DND-41 (cell line): ENCODE results near the gene BCL3.

Experiments used
- ATAC-seq: fragments of 200-7000 bp; cut with Tn5 transposase; 3 replicates; pipeline ENCODE4 v1.9.1; 2021; ENCODE audit warnings: low read depth; ENCODE audit not compliant: insufficient read depth
- DNase-seq: peaks from one replicate; pipeline ENCODE4 v3.0.0-alpha.2; 2020
- H2AFZ ChIP-seq: 2 replicates; pipeline ENCODE4 v1.6.0; 2012; ENCODE audit warnings: low read depth, low read length
- H3K27ac ChIP-seq: 2 replicates; pipeline ENCODE4 v1.5.1; 2012; ENCODE audit warnings: low read length, inconsistent platforms
- H3K27me3 ChIP-seq: fragments of 200-600 bp; sonication (generic); 2 replicates; pipeline ENCODE4 v1.6.0; 2012; ENCODE audit warnings: low read length, mild to moderate bottlenecking, inconsistent platforms; ENCODE audit not compliant: insufficient read depth, poor library complexity
- H3K36me3 ChIP-seq: 2 replicates; pipeline ENCODE4 v1.5.1; 2012; ENCODE audit warnings: low read length, inconsistent platforms; ENCODE audit not compliant: insufficient read depth
- H3K4me1 ChIP-seq: 2 replicates; pipeline ENCODE4 v1.5.1; 2012; ENCODE audit warnings: mild to moderate bottlenecking, low read length; ENCODE audit not compliant: insufficient read depth
- H3K4me2 ChIP-seq: 2 replicates; pipeline ENCODE4 v1.6.0; 2012; ENCODE audit warnings: mild to moderate bottlenecking, moderate library complexity, low read length, inconsistent platforms; ENCODE audit not compliant: insufficient read depth
- H3K4me3 ChIP-seq, 2 experiments: fragments of 200-600 bp in 1 of 2; shearing (Covaris generic) in 1 of 2; 2 replicates each; pipeline ENCODE4 v1.5.1; 2012 to 2016; ENCODE audit warnings: inconsistent platforms in 2 of 2, low read length in 2 of 2, mild to moderate bottlenecking in 2 of 2, low read depth in 1 of 2, moderate library complexity in 1 of 2
- H3K79me2 ChIP-seq: 2 replicates; pipeline ENCODE4 v1.6.0; 2012; ENCODE audit warnings: low read length, inconsistent platforms; ENCODE audit not compliant: insufficient read depth
- H3K9ac ChIP-seq: 2 replicates; pipeline ENCODE4 v1.6.0; 2012; ENCODE audit warnings: low read depth, mild to moderate bottlenecking, inconsistent platforms, low read length, moderate library complexity
- H3K9me3 ChIP-seq: 2 replicates; pipeline ENCODE4 v1.5.1; 2012; ENCODE audit warnings: low read length, moderate library complexity, mild to moderate bottlenecking, inconsistent platforms; ENCODE audit not compliant: insufficient read depth, severe bottlenecking
- H4K20me1 ChIP-seq: 2 replicates; pipeline ENCODE4 v1.6.0; 2012; ENCODE audit warnings: low read length; ENCODE audit not compliant: insufficient read depth
- CTCF ChIP-seq: IDR thresholded peaks from 2 replicates; pipeline ENCODE4 v1.5.1; 2012; ENCODE audit warnings: borderline replicate concordance, low read length, moderate library complexity, mild to moderate bottlenecking; ENCODE audit not compliant: poor library complexity, severe bottlenecking; ENCODE audit errors: extremely low read depth
- EZH2 ChIP-seq: IDR thresholded peaks from 3 replicates; pipeline ENCODE4 v1.6.1; 2012; ENCODE audit warnings: borderline replicate concordance, low read depth, mild to moderate bottlenecking, moderate library complexity, low read length, inconsistent platforms; ENCODE audit not compliant: severe bottlenecking

Gene BCL3

DNA sequence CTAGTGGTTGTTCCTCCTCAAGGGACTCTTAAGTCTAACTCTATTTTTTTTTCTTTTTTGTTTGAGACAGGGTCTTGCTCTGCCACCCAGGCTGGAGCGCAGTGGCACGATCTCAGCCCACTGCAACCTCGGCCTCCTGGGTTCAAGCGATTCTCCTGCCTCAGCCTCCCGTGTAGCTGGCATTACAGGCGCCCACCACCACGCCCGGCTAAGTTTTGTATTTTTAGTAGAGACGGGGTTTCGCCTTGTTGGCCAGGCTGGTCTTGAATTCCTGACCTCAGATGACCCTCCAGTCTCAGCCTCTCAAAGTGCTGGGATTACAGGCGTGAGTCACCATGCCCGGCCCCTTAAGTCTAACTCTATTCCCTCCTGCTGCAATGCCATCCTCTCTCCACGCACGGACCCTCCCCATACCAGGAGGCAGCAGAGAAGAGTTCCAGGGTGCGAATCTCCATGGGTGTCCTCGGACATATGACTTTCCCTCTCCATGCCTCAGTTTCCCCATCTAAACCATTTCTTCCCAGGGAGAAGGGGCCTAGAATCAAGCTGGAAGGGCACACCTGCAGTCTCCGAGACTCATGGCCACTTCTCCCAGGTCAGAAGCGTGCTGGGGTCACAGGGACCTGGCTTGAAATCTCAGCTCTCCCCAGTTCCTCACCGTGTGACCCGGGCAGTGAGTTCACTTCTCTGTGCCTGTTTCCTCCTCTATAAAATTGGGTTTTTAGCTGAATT, 6.0 kb upstream of the BCL3 start:
- Histone ChIP-seq H3K36me3 (no peaks in the 10 kb centered on the region), H3K9ac (no peak overlapping the region), H3K4me1 (peaks cover 6% of the 10 kb centered on the region), H3K4me2 (no peak overlapping the region), H3K27ac (no peak overlapping the region), H3K79me2 (no peaks in the 10 kb centered on the region), H4K20me1 (peaks cover 7% of the 10 kb centered on the region), H3K9me3 (no peaks in the 10 kb centered on the region), H2AFZ (no peak overlapping the region), H3K4me3 (no peak overlapping the region), H3K27me3 (peaks cover 12% of the 10 kb centered on the region)
- no peak for ATAC-seq
- no peak for TF ChIP-seq CTCF
- no peak for TF ChIP-seq EZH2
- DNase-seq, result no peak

DNA sequence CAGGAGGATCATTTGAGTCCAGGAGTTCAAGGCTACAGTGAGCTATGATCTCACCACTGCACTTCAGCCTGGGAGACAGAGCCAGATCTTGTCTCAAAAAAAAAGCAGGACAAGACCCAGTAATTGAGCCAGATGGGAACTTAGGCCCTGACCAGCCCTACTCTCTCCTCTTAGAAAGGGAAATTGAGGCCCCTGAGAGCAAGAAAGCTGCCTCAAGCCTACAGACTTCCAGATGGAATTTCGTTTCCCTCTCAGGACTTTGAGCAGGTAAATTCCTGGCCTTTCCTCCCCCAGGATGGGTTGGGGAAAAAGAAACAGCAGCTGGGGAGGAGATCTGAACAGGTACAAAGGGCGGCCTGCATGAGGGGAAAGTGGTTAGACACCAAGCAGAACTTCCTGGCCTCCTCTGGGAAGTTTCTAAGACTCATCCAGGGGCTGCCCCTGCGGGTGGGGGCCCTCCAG, 3.6 kb upstream of the BCL3 start:
- Histone ChIP-seq H3K9ac (no peak overlapping the region), H3K27me3 (peaks cover 19% of the 10 kb centered on the region), H3K4me2 (no peak overlapping the region), H3K9me3 (no peaks in the 10 kb centered on the region), H3K4me1 (peaks cover 13% of the 10 kb centered on the region), H4K20me1 (peaks cover 11% of the 10 kb centered on the region), H3K4me3 (no peak overlapping the region), H3K79me2 (no peaks in the 10 kb centered on the region), H2AFZ (no peak overlapping the region), H3K36me3 (no peaks in the 10 kb centered on the region), H3K27ac (no peak overlapping the region)
- ATAC-seq (no peak), DNase-seq (no peak)
- TF ChIP-seq EZH2 (no peak), CTCF (no peak)

- no peak overlapping the region for H3K27ac ChIP-seq
- no peak overlapping the region for H3K9ac ChIP-seq
Observed at GRCh38 chr19:44745341-44745831, 3.1 kb upstream of the BCL3 start.

More at GRCh38 chr19:44745341-44745831, 3.1 kb upstream of the BCL3 start:
- TF ChIP-seq EZH2 (no peak), CTCF (no peak)
- Histone ChIP-seq H3K79me2 (no peaks in the 10 kb centered on the region), H3K4me2 (no peak overlapping the region), H3K9me3 (no peaks in the 10 kb centered on the region), H3K27me3 (peaks cover 19% of the 10 kb centered on the region), H3K36me3 (no peaks in the 10 kb centered on the region), H4K20me1 (peaks cover 11% of the 10 kb centered on the region), H3K4me3 (no peak overlapping the region), H3K4me1 (peaks cover 13% of the 10 kb centered on the region), H2AFZ (no peak overlapping the region)
- no peak for ATAC-seq
- DNase-seq, result no peak
